ENCODE results near the gene GRPEL1.

DNA sequence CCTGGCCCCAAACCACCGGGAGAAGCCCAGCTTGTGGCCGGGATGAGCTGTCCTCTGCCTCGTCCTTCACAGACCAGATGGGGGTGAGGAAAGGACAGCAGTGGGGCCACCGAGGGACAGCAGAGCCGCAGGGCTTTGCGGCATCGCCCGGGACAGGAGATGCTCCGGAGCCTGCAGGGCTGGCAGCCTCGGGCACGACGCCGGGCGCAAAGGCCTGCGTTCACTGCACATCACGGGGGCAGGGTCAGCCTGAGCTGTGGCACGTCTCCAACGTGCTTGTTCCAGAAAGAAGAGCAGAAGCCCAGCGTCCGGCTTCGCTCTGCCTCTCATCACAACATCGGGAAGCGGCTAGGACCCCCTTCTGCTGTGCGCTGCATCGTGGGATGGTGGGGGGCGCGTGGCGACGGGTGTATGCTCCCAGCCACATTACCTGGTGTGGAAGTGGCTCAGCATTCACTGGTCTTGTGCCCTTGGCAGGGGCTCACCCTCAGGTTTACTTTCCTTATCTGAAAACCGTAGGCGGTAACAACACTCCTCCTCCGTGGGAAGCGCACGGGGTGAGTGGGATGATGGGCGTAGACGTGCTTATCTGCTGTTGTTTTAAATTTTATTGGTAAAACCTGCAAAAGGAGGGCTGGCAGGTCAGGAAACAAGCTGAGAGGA is 17.3 kb downstream of the GRPEL1 start:
- TF ChIP-seq, protein P1, sequence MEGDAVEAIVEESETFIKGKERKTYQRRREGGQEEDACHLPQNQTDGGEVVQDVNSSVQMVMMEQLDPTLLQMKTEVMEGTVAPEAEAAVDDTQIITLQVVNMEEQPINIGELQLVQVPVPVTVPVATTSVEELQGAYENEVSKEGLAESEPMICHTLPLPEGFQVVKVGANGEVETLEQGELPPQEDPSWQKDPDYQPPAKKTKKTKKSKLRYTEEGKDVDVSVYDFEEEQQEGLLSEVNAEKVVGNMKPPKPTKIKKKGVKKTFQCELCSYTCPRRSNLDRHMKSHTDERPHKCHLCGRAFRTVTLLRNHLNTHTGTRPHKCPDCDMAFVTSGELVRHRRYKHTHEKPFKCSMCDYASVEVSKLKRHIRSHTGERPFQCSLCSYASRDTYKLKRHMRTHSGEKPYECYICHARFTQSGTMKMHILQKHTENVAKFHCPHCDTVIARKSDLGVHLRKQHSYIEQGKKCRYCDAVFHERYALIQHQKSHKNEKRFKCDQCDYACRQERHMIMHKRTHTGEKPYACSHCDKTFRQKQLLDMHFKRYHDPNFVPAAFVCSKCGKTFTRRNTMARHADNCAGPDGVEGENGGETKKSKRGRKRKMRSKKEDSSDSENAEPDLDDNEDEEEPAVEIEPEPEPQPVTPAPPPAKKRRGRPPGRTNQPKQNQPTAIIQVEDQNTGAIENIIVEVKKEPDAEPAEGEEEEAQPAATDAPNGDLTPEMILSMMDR (IDR thresholded peaks at IDR 0.05; ENCODE audit: low read depth, low read length, poor library complexity, severe bottlenecking) = no peak
- no peak for TF ChIP-seq EZH2phosphoT487 (IDR thresholded peaks at IDR 0.05; ENCODE audit: borderline replicate concordance, low read length)
